Ramos (cell line): Measurements from ENCODE around the gene TRMO.

Experiments
- in situ Hi-C: fragments of 300-500 bp; cut with MboI; formaldehyde crosslinking; loops from one replicate; pipeline ENCODE4 v1.14.3; 2022; ENCODE audit warnings: low sequenced_read_pairs; ENCODE audit not compliant: unreplicated experiment

Gene TRMO

GRCh38 chr9:97907046-97907445 lies 15.3 kb downstream of the TRMO start:
- in situ Hi-C loops = loop anchor here (25.0 kb wide), 2 partner anchors 355 to 880 kb away; partner anchors contain the start of genes ANKS6 and TBC1D2

- in situ Hi-C loops = loop anchor here (25.0 kb wide), 2 partner anchors 356 to 881 kb away; partner anchors contain the start of genes ANKS6 and TBC1D2
Measured at GRCh38 chr9:97906236-97906831, 16.0 kb downstream of the TRMO start.

- in situ Hi-C loops = loop anchor here (25.0 kb wide), 2 partner anchors 357 to 882 kb away; partner anchors contain the start of genes ANKS6 and TBC1D2
Measured at GRCh38 chr9:97905228-97905627, 17.1 kb downstream of the TRMO start.

GRCh38 chr9:97904725-97905124 lies 17.6 kb downstream of the TRMO start:
- in situ Hi-C loops = loop anchor here (25.0 kb wide), 2 partner anchors 358 to 883 kb away; partner anchors contain the start of genes ANKS6 and TBC1D2

- in situ Hi-C loops = loop anchor here (25.0 kb wide), 2 partner anchors 359 to 884 kb away; partner anchors contain the start of genes ANKS6 and TBC1D2
Measured at GRCh38 chr9:97903177-97903576, 19.1 kb downstream of the TRMO start.

GRCh38 chr9:97900738-97901565 lies 21.3 kb downstream of the TRMO start:
- in situ Hi-C loops = loop anchor here (25.0 kb wide), 2 partner anchors 361 to 886 kb away; partner anchors contain the start of genes ANKS6 and TBC1D2

GRCh38 chr9:97900103-97900737 lies 22.1 kb downstream of the TRMO start:
- in situ Hi-C loops = loop anchor here (25.0 kb wide), 2 partner anchors 362 to 887 kb away; partner anchors contain the start of genes ANKS6 and TBC1D2

- in situ Hi-C loops = loop anchor here (5.0 kb wide), 1 partner anchor 189 kb away; no protein-coding TSS in a partner anchor
Measured at GRCh38 chr9:97895695-97896332, 26.5 kb downstream of the TRMO start.

- in situ Hi-C loops = loop anchor here (5.0 kb wide), 1 partner anchor 188 kb away; no protein-coding TSS in a partner anchor
Measured at GRCh38 chr9:97895211-97895610, 27.1 kb downstream of the TRMO start.

- in situ Hi-C loops = no loop called here
Measured at GRCh38 chr9:97892421-97892820, 29.9 kb downstream of the TRMO start.

- in situ Hi-C loops = no loop called here
Measured at GRCh38 chr9:97891736-97892135, 30.6 kb downstream of the TRMO start.

- in situ Hi-C loops = no loop called here
Measured at GRCh38 chr9:97889941-97890887, 32.1 kb downstream of the TRMO start.

GRCh38 chr9:97880336-97880735 lies 42.0 kb downstream of the TRMO start:
- in situ Hi-C loops = no loop called here

- in situ Hi-C loops = no loop called here
Measured at GRCh38 chr9:97876061-97876460, 46.2 kb downstream of the TRMO start.

- in situ Hi-C loops = no loop called here
Measured at GRCh38 chr9:97875111-97875510, 47.2 kb downstream of the TRMO start.

GRCh38 chr9:97874624-97875023 lies 47.7 kb downstream of the TRMO start:
- in situ Hi-C loops = no loop called here

GRCh38 chr9:97873882-97874281 lies 48.4 kb downstream of the TRMO start:
- in situ Hi-C loops = no loop called here

GRCh38 chr9:97873425-97873824 lies 48.9 kb downstream of the TRMO start:
- in situ Hi-C loops = no loop called here

- in situ Hi-C loops = no loop called here
Measured at GRCh38 chr9:97868859-97869258, 53.4 kb downstream of the TRMO start.
